ENCODE data around the gene ATXN7L3B.
"Not testable (repeated sequence)": the region's sequence is repeated elsewhere in the genome, so short reads cannot be mapped to it uniquely, and the experiment has no call there.

ATXN7L3B gene

GRCh38 chr12:74537707-74538385 lies at the start of gene ATXN7L3B:
TSS of gene ATXN7L3B (plus strand) at chr12:74537835. CDS start at chr12:74538113, 278 bp downstream.
- peak; percentile 91 to 94 for DNase-seq

GRCh38 chr12:74488134-74488533 lies 49.5 kb upstream of the ATXN7L3B start:
- DNase-seq, result no peak

GRCh38 chr12:74489543-74489942 lies 48.1 kb upstream of the ATXN7L3B start:
- DNase-seq, result no peak

GRCh38 chr12:74490390-74491064 lies 47.1 kb upstream of the ATXN7L3B start:
- DNase-seq, result no peak

- DNase-seq, result no peak
Measured at GRCh38 chr12:74491374-74491773, 46.3 kb upstream of the ATXN7L3B start.

- no peak for DNase-seq
Measured at GRCh38 chr12:74499192-74499591, 38.4 kb upstream of the ATXN7L3B start.

- DNase-seq, result not testable (repeated sequence)
Measured at GRCh38 chr12:74508873-74509657, 28.6 kb upstream of the ATXN7L3B start.

- DNase-seq, result no peak
Measured at GRCh38 chr12:74509886-74510285, 27.7 kb upstream of the ATXN7L3B start.

- DNase-seq, result no peak
Measured at GRCh38 chr12:74514098-74514872, 23.4 kb upstream of the ATXN7L3B start.

- no peak for DNase-seq
Measured at GRCh38 chr12:74515849-74516248, 21.8 kb upstream of the ATXN7L3B start.

- DNase-seq, result no peak
Measured at GRCh38 chr12:74526535-74526934, 11.1 kb upstream of the ATXN7L3B start.

GRCh38 chr12:74527491-74527890 lies 10.1 kb upstream of the ATXN7L3B start:
- no peak for DNase-seq

- DNase-seq, result no peak
Measured at GRCh38 chr12:74530676-74531075, 7.0 kb upstream of the ATXN7L3B start.

GRCh38 chr12:74535536-74535935 lies 2.1 kb upstream of the ATXN7L3B start:
- DNase-seq, result no peak

GRCh38 chr12:74537126-74537706 lies 419 bp upstream of the ATXN7L3B start:
- DNase-seq, result peak in 1 of 2 donors; percentile 3

GRCh38 chr12:74538491-74539258 lies 1.0 kb downstream of the ATXN7L3B start:
- DNase-seq, result peak; percentile 7 to 21

GRCh38 chr12:74539261-74539660 lies 1.6 kb downstream of the ATXN7L3B start:
- DNase-seq, result no peak

- DNase-seq, result no peak
Measured at GRCh38 chr12:74539765-74540526, 2.3 kb downstream of the ATXN7L3B start.

- no peak for DNase-seq
Measured at GRCh38 chr12:74541074-74541473, 3.4 kb downstream of the ATXN7L3B start.

GRCh38 chr12:74547249-74547648 lies 9.6 kb downstream of the ATXN7L3B start:
- no peak for DNase-seq

GRCh38 chr12:74551291-74551690 lies 13.7 kb downstream of the ATXN7L3B start:
- DNase-seq, result no peak
